OCI-LY3 (cell line): Measurements from ENCODE around the gene ECHDC1.

Experiments
- H2AFZ ChIP-seq: fragments of 200-600, 300-600 bp; shearing (Covaris generic); 2 replicates; pipeline ENCODE4 v1.6.0; 2014; ENCODE audit warnings: antibody characterized with exemption, low read depth, low read length
- H3K27ac ChIP-seq: fragments of 200-600, 300-600 bp; sonication (generic); 2 replicates; pipeline ENCODE4 v1.5.1; 2014; ENCODE audit warnings: mild to moderate bottlenecking, low read length, moderate library complexity, mixed read lengths
- H3K27me3 ChIP-seq: fragments of 200-600, 300-600 bp; sonication (generic); 2 replicates; pipeline ENCODE4 v1.6.1; 2014; ENCODE audit warnings: low read depth, low read length, mixed read lengths
- H3K36me3 ChIP-seq: fragments of 200-600, 300-600 bp; sonication (generic); replicated peaks from 2 replicates; pipeline ENCODE3; 2014; ENCODE audit warnings: low read depth, low read length, mixed read lengths
- H3K4me1 ChIP-seq: fragments of 300-600, 200-600 bp; sonication (generic); 2 replicates; pipeline ENCODE4 v1.6.1; 2014; ENCODE audit warnings: low read length, mixed read lengths
- H3K4me2 ChIP-seq: fragments of 200-600, 300-600 bp; sonication (generic); 2 replicates; pipeline ENCODE4 v1.6.1; 2014; ENCODE audit warnings: low read length, mixed read lengths
- H3K4me3 ChIP-seq: fragments of 300-600, 200-600 bp; sonication (generic); 2 replicates; pipeline ENCODE4 v1.5.1; 2014; ENCODE audit warnings: antibody characterized with exemption, mild to moderate bottlenecking, low read length, moderate library complexity
- H3K79me2 ChIP-seq: fragments of 300-600, 200-600 bp; shearing (Covaris generic); 2 replicates; pipeline ENCODE4 v1.6.1; 2014; ENCODE audit warnings: mild to moderate bottlenecking, low read length, mixed read lengths
- H3K9ac ChIP-seq: fragments of 300-600, 200-600 bp; shearing (Covaris generic); 2 replicates; pipeline ENCODE4 v1.6.0; 2014; ENCODE audit warnings: mild to moderate bottlenecking, low read length, moderate library complexity
- H3K9me3 ChIP-seq: fragments of 200-600, 300-600 bp; shearing (Covaris generic); 2 replicates; pipeline ENCODE4 v1.6.1; 2014; ENCODE audit warnings: low read length, mixed read lengths; ENCODE audit not compliant: insufficient read depth
- H4K20me1 ChIP-seq: fragments of 200-600, 300-600 bp; sonication (generic); 2 replicates; pipeline ENCODE4 v1.6.1; 2016; ENCODE audit warnings: low read length, mixed read lengths; ENCODE audit not compliant: insufficient read depth
- CTCF ChIP-seq: fragments of 200-600, 300-600 bp; sonication (generic); IDR thresholded peaks from 2 replicates; pipeline ENCODE4 v1.5.1; 2014; ENCODE audit warnings: antibody characterized with exemption, low read length, low read depth
- EZH2phosphoT487 ChIP-seq: fragments of 200-600 bp; shearing (Covaris generic); IDR thresholded peaks from 2 replicates; pipeline ENCODE4 v1.6.1; 2018; ENCODE audit warnings: antibody characterized with exemption, mixed run types, low read depth

Gene ECHDC1

GRCh38 chr6:127303917-127304316, 39.5 kb downstream of the ECHDC1 start:
- H3K9ac ChIP-seq, result no peak overlapping the region
- H3K4me2 ChIP-seq, result no peak overlapping the region
- no peak overlapping the region for H3K4me3 ChIP-seq
- no peaks in the 10 kb centered on the region for H3K27me3 ChIP-seq
- no peaks in the 10 kb centered on the region; the same call in 1 of the 2 replicates for H3K79me2 ChIP-seq
- no peaks in the 10 kb centered on the region for H3K9me3 ChIP-seq
- H3K4me1 ChIP-seq, result peaks cover 4% of the 10 kb centered on the region
- no peak overlapping the region for H2AFZ ChIP-seq
- H3K36me3 ChIP-seq, result no peaks in the 10 kb centered on the region
- H3K27ac ChIP-seq, result no peak overlapping the region
- TF ChIP-seq CTCF (no peak), EZH2phosphoT487 (no peak)
- H4K20me1 ChIP-seq, result peaks cover 8% of the 10 kb centered on the region; the same call in 1 of the 2 replicates

- Histone ChIP-seq H3K9ac (no peak overlapping the region), H3K36me3 (no peaks in the 10 kb centered on the region), H2AFZ (no peak overlapping the region), H3K27ac (no peak overlapping the region), H4K20me1 (peaks cover 8% of the 10 kb centered on the region; the same call in 1 of the 2 replicates), H3K4me1 (peaks cover 4% of the 10 kb centered on the region), H3K9me3 (no peaks in the 10 kb centered on the region), H3K27me3 (no peaks in the 10 kb centered on the region), H3K79me2 (no peaks in the 10 kb centered on the region), H3K4me3 (no peak overlapping the region), H3K4me2 (no peak overlapping the region)
- TF ChIP-seq CTCF (peak; percentile 64), EZH2phosphoT487 (no peak)
These were observed 40.4 kb downstream of the ECHDC1 start for GRCh38 chr6:127302728-127303660.

GRCh38 chr6:127301199-127301700, 42.2 kb downstream of the ECHDC1 start:
- no peaks in the 10 kb centered on the region for H3K36me3 ChIP-seq
- peaks cover 4% of the 10 kb centered on the region for H3K4me1 ChIP-seq
- H3K4me3 ChIP-seq, result no peak overlapping the region
- no peak overlapping the region for H3K9ac ChIP-seq
- no peaks in the 10 kb centered on the region for H3K9me3 ChIP-seq
- H3K27ac ChIP-seq, result no peak overlapping the region
- no peak overlapping the region for H2AFZ ChIP-seq
- no peak for TF ChIP-seq CTCF
- no peak for TF ChIP-seq EZH2phosphoT487
- H3K79me2 ChIP-seq, result no peaks in the 10 kb centered on the region
- peaks cover 8% of the 10 kb centered on the region; the same call in 1 of the 2 replicates for H4K20me1 ChIP-seq
- H3K27me3 ChIP-seq, result no peaks in the 10 kb centered on the region
- H3K4me2 ChIP-seq, result no peak overlapping the region

GRCh38 chr6:127300411-127300810, 43.0 kb downstream of the ECHDC1 start:
- no peak overlapping the region for H3K27ac ChIP-seq
- no peaks in the 10 kb centered on the region for H3K36me3 ChIP-seq
- no peak overlapping the region for H3K9ac ChIP-seq
- peaks cover 4% of the 10 kb centered on the region for H3K4me1 ChIP-seq
- no peak overlapping the region for H2AFZ ChIP-seq
- H3K9me3 ChIP-seq, result no peaks in the 10 kb centered on the region
- H3K4me2 ChIP-seq, result no peak overlapping the region
- H4K20me1 ChIP-seq, result peaks cover 8% of the 10 kb centered on the region; the same call in 1 of the 2 replicates
- no peak overlapping the region for H3K4me3 ChIP-seq
- no peaks in the 10 kb centered on the region for H3K27me3 ChIP-seq
- H3K79me2 ChIP-seq, result no peaks in the 10 kb centered on the region
- TF ChIP-seq CTCF (no peak), EZH2phosphoT487 (no peak)
